HepG2 (cell line): Measurements from ENCODE around the gene ATP1B2. TPM values are rescaled to one million over a fixed set of nuclear protein-coding genes. Genes with fewer than 3 reads are reported as not detected.
A peak's percentile ranks its signal among the peaks of the same experiment; 100 is the strongest.

Experiments used
- ATAC-seq: fragments of 200-7000 bp; cut with Tn5 transposase; 3 replicates; pipeline ENCODE4 v1.9.1; 2020; ENCODE audit warnings: mild to moderate bottlenecking, moderate library complexity
- BruUV-seq: library from RNA; stranded (reverse); fragments of 400-500 nt; replicated peaks from 2 replicates; lab custom pipeline; 2021; lab: Mats Ljungman, UMichigan
- CTCF ChIA-PET: fragments of 300-600 bp; formaldehyde crosslinking; extraction: SDS; loops from one replicate; lab custom pipeline; 2021; ENCODE audit warnings: low total read pairs, inconsistent platforms, low intra/inter-chr PET ratio; lab: Yijun Ruan, JAX
- POLR2A ChIA-PET: fragments of 350-600 bp; sonication (Branson Sonifier 250); formaldehyde crosslinking; loops from one replicate; lab custom pipeline; 2020; ENCODE audit warnings: antibody characterized with exemption, inconsistent platforms; lab: Yijun Ruan, JAX
- DNase-seq: peaks from one replicate; pipeline ENCODE4 v3.0.0-alpha.2; 2015; ENCODE audit warnings: low spot score
- FAIRE-seq: peaks from 3 replicates; lab custom pipeline; 2011; peaks lifted over from hg19 to GRCh38; lab: Jason Lieb, UNC
- H2AFZ ChIP-seq: one replicate; pipeline ENCODE4 v1.6.1; 2011; ENCODE audit warnings: low read length, inconsistent platforms
- H3K27ac ChIP-seq: fragments of 300-600 bp; 3 replicates; pipeline ENCODE4 v1.8.0; 2011; ENCODE audit warnings: mixed run types, mild to moderate bottlenecking, mixed read lengths, low read length, inconsistent platforms; ENCODE audit not compliant: insufficient read depth; ENCODE audit errors: extremely low read length
- H3K27me3 ChIP-seq, 2 experiments: fragments of 200-600 bp in 1 of 2; 2 replicates in 1 of 2; 3 replicates in 1 of 2; pipeline versions ENCODE4 v1.6.0 to v1.8.0; 2011; ENCODE audit warnings: low read length in 2 of 2, mild to moderate bottlenecking in 2 of 2, moderate library complexity in 2 of 2, inconsistent platforms in 1 of 2; ENCODE audit not compliant: insufficient read depth in 2 of 2, control insufficient read depth in 1 of 2
- H3K36me3 ChIP-seq, 2 experiments: fragments of 200-600 bp in 1 of 2; replicated peaks in 1 of 2; 2 replicates in 1 of 2; 3 replicates in 1 of 2; pipeline versions ENCODE4 v1.5.1 to v1.8.0; 2011; ENCODE audit warnings: low read length in 2 of 2, inconsistent platforms in 1 of 2; ENCODE audit not compliant: insufficient read depth in 2 of 2, control insufficient read depth in 1 of 2
- H3K4me1 ChIP-seq: 2 replicates; pipeline ENCODE4 v1.5.1; 2012; ENCODE audit warnings: low read length, inconsistent platforms; ENCODE audit not compliant: insufficient read depth
- H3K4me2 ChIP-seq: 2 replicates; pipeline ENCODE4 v1.6.0; 2011; ENCODE audit warnings: low read depth, low read length, inconsistent platforms
- H3K4me3 ChIP-seq, 3 experiments: fragments of 200-600 bp in 1 of 3; sonication (generic), shearing (Covaris generic) in 1 of 3; replicated peaks in 1 of 3; 2 replicates each; pipeline ENCODE4 v1.5.1; 2011 to 2016; ENCODE audit warnings: low read length in 3 of 3, inconsistent platforms in 2 of 3, low read depth in 2 of 3, mild to moderate bottlenecking in 2 of 3, control low read depth in 1 of 3, mixed read lengths in 1 of 3; ENCODE audit not compliant: insufficient read depth in 1 of 3
- H3K79me2 ChIP-seq: one replicate; pipeline ENCODE4 v1.6.1; 2011; ENCODE audit warnings: low read length, inconsistent platforms; ENCODE audit not compliant: insufficient read depth
- H3K9ac ChIP-seq: 2 replicates; pipeline ENCODE4 v1.6.0; 2011; ENCODE audit warnings: mild to moderate bottlenecking, low read depth, low read length, inconsistent platforms; ENCODE audit not compliant: insufficient read depth
- H3K9me3 ChIP-seq: 2 replicates; pipeline ENCODE4 v1.5.1; 2012; ENCODE audit warnings: mild to moderate bottlenecking, low read length
- H4K20me1 ChIP-seq: 2 replicates; pipeline ENCODE4 v1.6.0; 2011; ENCODE audit warnings: inconsistent platforms, mild to moderate bottlenecking, low read length, moderate library complexity; ENCODE audit not compliant: insufficient read depth
- EZH2 ChIP-seq: conservative IDR thresholded peaks from 2 replicates; pipeline ENCODE4 v1.6.1; 2012; ENCODE audit warnings: mild to moderate bottlenecking, low read depth, low read length, moderate library complexity
- PHF20 ChIP-seq: sonication (generic); formaldehyde crosslinking; IDR thresholded peaks from 2 replicates; pipeline ENCODE4 v1.5.0; 2020; ENCODE audit warnings: mild to moderate bottlenecking, missing genetic modification reagents
- ZMYM3 ChIP-seq: sonication (generic); formaldehyde crosslinking; IDR thresholded peaks from 2 replicates; pipeline ENCODE4 v1.5.1; 2020; ENCODE audit warnings: mild to moderate bottlenecking, missing genetic modification reagents
- ZNF569 ChIP-seq: sonication (generic); formaldehyde crosslinking; IDR thresholded peaks from 2 replicates; pipeline ENCODE4 v1.5.0; 2020; ENCODE audit warnings: mild to moderate bottlenecking, missing genetic modification reagents, moderate library complexity, borderline replicate concordance
- WGBS: methylation state at CpG from one replicate; pipeline ENCODE4 v1.1.6; 2017; ENCODE audit warnings: low lambda C conversion rate; 5-methylcytosine and 5-hydroxymethylcytosine counted together
- in situ Hi-C: cut with HindIII; loops from 2 replicates; pipeline ENCODE4 v1.10.0; 2017; ENCODE audit warnings: low pct_unique_long_range_greater_than_20kb; ENCODE audit not compliant: extremely low pct_ligation_motif_present
- intact Hi-C: fragments of 100-400 bp; cut with micrococcal nuclease; formaldehyde crosslinking; loops from one replicate; pipeline ENCODE4 v1.10.0; 2022; ENCODE audit not compliant: unreplicated experiment
- polyA plus RNA-seq, 8 experiments: library from polyadenylated mRNA; depleted of rRNA in 3 of 8; stranded (reverse) in 7 of 8; unstranded in 1 of 8; fragments of >200 nt; fragmentation: Illumina TruSeq in 4 of 8; extraction: Trizol in 4 of 8; gene quantifications; 2 replicates each; pipeline versions ENCODE4 v1.2.1 to v1.2.3, GENCODE V29; 2011 to 2016; ENCODE audit warnings: low read depth in 4 of 8, missing spikeins in 1 of 8, mixed read lengths in 1 of 8; ENCODE audit not compliant: insufficient read depth in 1 of 8
- total RNA-seq, 5 experiments: library from RNA; depleted of rRNA; stranded (reverse); fragments of >200 nt; fragmentation: Illumina TruSeq; extraction: Trizol; gene quantifications; 2 replicates each; pipeline ENCODE4 v1.2.3, GENCODE V29; 2016; ENCODE audit warnings: low read depth in 1 of 5
- TF ChIP-seq, protein P1 (sequence below): IDR thresholded peaks from 2 replicates; pipeline ENCODE4 v1.6.1; 2012; ENCODE audit warnings: inconsistent platforms
- TF ChIP-seq, protein P2 (sequence below): sonication (generic); formaldehyde crosslinking; IDR thresholded peaks from 2 replicates; pipeline ENCODE4 v1.9.0; 2021; ENCODE audit warnings: mild to moderate bottlenecking, missing genetic modification reagents

ATP1B2 gene
- total and polyA plus RNA-seq, 2 of the 13 experiments (the other 11 are each of a cell fraction or from before 2014, with no cell fraction given), result not detected

DNA sequence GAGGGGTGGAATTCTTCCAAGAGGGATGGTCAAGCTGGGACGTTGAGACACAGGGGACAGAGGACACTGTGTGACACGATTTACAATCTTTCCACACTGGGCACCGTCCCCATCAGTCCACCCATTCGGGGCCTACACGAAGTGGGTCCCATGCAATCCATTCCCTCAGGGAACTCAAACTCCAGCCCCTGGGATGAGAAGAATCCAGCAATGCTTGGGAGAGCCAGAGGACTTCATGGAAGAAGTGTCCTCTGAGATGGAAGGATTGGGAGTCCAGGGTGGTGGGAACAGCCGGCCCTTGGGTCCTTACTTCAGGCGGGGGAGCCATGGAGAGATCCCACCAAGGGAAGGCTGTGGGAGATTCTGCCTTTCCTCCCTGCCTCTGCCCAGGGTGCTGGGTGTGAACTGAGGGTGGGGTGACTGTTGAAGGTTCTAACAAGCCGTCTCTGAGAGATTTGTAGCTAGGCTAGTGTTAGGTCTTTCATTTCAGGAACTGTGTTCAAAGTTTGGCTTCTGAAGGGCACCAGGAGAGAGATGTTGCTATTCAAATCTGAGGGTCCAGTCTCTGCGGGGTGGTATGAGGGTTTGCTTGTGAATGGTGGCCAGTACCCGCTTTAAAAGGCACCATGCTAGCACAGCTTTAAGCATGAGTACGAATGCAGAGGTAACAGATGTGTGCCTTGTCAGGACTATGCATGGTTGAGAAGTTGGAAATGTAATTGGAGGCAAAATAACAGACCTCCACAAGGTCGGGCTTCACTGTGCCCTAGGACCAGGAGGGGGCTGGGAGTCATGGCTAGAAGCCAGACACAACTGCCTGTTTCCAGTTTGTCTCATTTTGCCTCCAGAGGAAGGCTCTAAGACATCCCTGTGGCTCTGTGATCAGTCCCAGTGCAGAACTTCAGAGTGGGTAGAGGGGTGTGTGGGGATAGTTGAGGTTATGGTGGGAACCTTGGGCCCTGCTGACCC, 1.9 kb downstream of the ATP1B2 start:
- Histone ChIP-seq H3K9me3 (no peaks in the 10 kb centered on the region), H3K4me2 (no peak overlapping the region)
- in situ Hi-C loops, result no loop called here
- no peak for DNase-seq
- TF ChIP-seq, protein P1, sequence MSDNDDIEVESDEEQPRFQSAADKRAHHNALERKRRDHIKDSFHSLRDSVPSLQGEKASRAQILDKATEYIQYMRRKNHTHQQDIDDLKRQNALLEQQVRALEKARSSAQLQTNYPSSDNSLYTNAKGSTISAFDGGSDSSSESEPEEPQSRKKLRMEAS, result no peak
- 0 out of 2 replicates have a peak, but pooled peaks have one; percentile 42 for TF ChIP-seq EZH2
- TF ChIP-seq, all 625 proteins: peak for 1
- BruUV-seq, result no TSS peak
- FAIRE-seq (no peak), ATAC-seq (no peak)
- Histone ChIP-seq H3K9ac (no peak overlapping the region), H3K36me3 (no peaks in the 10 kb centered on the region), H3K4me3 (no peak overlapping the region), H4K20me1 (no peaks in the 10 kb centered on the region), H3K27ac (no peak overlapping the region), H3K79me2 (no peaks in the 10 kb centered on the region), H3K27me3 (peaks cover 6 to 56% of the 10 kb centered on the region in 2 experiments), H3K4me1 (peaks cover 20% of the 10 kb centered on the region), H2AFZ (no peak overlapping the region)
- intact Hi-C loops, result no loop called here
- 45% methylated on average over 11 of the region's 12 CpGs for whole genome bisulfite sequencing
- CTCF ChIA-PET, result no interaction called here
- POLR2A ChIA-PET, result interaction anchor here (0.5 to 2.5 kb wide), 2 partner anchors 26 to 34 kb away, joined by 3 to 20 read pairs; partner anchors contain the start of gene TP53

DNA sequence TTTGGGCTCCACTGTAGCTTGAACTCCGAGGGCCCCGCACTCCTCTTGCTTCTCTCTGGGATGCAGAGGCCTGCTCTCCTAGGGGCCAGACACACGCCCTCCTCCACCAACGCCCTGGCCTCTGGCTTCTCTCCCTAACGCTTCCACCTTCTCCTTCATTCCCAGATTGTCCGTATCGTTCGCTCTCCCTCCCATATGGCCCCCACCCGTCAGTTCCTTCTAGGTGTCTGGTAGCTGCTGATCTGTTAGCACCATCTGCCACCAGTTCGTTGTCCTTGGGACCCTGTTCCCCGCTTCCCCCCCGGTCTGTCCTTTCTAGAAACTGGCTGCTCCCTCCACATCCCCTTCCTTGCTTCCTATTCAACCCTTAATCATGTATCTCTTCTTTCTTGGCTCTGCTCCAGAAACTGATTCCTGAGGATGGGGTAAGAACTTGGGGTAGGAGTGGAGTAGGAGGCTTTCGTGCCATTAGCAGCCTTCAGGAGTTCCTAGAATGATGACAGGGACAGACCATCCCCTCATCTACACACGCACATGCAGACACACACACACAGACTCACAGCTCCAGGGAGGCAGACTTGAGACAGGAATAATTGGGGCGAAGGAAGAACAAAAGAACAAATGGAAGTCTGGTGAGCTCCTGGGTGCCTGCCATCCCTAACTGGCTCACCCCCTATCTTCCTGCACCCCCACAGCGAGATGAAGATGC, 4.3 kb downstream of the ATP1B2 start:
- FAIRE-seq, result no peak
- Histone ChIP-seq H3K9me3 (no peaks in the 10 kb centered on the region), H3K79me2 (no peaks in the 10 kb centered on the region), H3K27me3 (peaks cover 5 to 54% of the 10 kb centered on the region in 2 experiments), H3K4me2 (no peak overlapping the region), H3K4me1 (peaks cover 16% of the 10 kb centered on the region), H3K36me3 (no peaks in the 10 kb centered on the region), H3K27ac (no peak overlapping the region), H2AFZ (no peak overlapping the region), H4K20me1 (no peaks in the 10 kb centered on the region), H3K4me3 (no peak overlapping the region), H3K9ac (no peak overlapping the region)
- no peak for ATAC-seq
- no peak for TF ChIP-seq ZNF569
- no peak for TF ChIP-seq ZMYM3 (CRISPR knock-in tag)
- TF ChIP-seq, protein P2, sequence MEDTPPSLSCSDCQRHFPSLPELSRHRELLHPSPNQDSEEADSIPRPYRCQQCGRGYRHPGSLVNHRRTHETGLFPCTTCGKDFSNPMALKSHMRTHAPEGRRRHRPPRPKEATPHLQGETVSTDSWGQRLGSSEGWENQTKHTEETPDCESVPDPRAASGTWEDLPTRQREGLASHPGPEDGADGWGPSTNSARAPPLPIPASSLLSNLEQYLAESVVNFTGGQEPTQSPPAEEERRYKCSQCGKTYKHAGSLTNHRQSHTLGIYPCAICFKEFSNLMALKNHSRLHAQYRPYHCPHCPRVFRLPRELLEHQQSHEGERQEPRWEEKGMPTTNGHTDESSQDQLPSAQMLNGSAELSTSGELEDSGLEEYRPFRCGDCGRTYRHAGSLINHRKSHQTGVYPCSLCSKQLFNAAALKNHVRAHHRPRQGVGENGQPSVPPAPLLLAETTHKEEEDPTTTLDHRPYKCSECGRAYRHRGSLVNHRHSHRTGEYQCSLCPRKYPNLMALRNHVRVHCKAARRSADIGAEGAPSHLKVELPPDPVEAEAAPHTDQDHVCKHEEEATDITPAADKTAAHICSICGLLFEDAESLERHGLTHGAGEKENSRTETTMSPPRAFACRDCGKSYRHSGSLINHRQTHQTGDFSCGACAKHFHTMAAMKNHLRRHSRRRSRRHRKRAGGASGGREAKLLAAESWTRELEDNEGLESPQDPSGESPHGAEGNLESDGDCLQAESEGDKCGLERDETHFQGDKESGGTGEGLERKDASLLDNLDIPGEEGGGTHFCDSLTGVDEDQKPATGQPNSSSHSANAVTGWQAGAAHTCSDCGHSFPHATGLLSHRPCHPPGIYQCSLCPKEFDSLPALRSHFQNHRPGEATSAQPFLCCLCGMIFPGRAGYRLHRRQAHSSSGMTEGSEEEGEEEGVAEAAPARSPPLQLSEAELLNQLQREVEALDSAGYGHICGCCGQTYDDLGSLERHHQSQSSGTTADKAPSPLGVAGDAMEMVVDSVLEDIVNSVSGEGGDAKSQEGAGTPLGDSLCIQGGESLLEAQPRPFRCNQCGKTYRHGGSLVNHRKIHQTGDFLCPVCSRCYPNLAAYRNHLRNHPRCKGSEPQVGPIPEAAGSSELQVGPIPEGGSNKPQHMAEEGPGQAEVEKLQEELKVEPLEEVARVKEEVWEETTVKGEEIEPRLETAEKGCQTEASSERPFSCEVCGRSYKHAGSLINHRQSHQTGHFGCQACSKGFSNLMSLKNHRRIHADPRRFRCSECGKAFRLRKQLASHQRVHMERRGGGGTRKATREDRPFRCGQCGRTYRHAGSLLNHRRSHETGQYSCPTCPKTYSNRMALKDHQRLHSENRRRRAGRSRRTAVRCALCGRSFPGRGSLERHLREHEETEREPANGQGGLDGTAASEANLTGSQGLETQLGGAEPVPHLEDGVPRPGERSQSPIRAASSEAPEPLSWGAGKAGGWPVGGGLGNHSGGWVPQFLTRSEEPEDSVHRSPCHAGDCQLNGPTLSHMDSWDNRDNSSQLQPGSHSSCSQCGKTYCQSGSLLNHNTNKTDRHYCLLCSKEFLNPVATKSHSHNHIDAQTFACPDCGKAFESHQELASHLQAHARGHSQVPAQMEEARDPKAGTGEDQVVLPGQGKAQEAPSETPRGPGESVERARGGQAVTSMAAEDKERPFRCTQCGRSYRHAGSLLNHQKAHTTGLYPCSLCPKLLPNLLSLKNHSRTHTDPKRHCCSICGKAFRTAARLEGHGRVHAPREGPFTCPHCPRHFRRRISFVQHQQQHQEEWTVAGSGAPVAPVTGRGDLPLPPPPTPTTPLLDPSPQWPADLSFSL, result no peak
- TF ChIP-seq PHF20 (CRISPR knock-in tag), result no peak
- ChIA-PET CTCF (no interaction called here), POLR2A (interaction anchor here (1.0 kb wide), 1 partner anchor 28 kb away, joined by 5 read pairs; the partner anchor contains the start of gene SAT2)
- 32% methylated on average over 16 of the region's 16 CpGs for WGBS
- DNase-seq, result no peak
- intact Hi-C loops (no loop called here), in situ Hi-C loops (no loop called here)
- no TSS peak for BruUV-seq
